ENCODE results near the gene USP53. TPM values are rescaled to one million over a fixed set of nuclear protein-coding genes. Genes with fewer than 3 reads are reported as not detected.

The USP53 gene
- polyA plus RNA-seq, 1 of the 3 experiments (the other 2 are of a cell fraction), result 8.1 TPM

- TF ChIP-seq NFIC (IDR thresholded peaks at IDR 0.05; ENCODE audit: borderline replicate concordance) (peak; percentile 20; the same call in 1 of the 2 replicates), RAD21 (IDR thresholded peaks at IDR 0.05; ENCODE audit: low read length) (no peak), NRF1 (IDR thresholded peaks at IDR 0.05; ENCODE audit: low read depth, low read length) (no peak), FOSL2 (IDR thresholded peaks at IDR 0.05; ENCODE audit: borderline replicate concordance, low read depth) (0 out of 2 replicates have a peak, but pooled peaks have one; percentile 34), USF1 (IDR thresholded peaks at IDR 0.05; ENCODE audit: borderline replicate concordance, low read depth) (no peak), TAF1 (IDR thresholded peaks at IDR 0.05; ENCODE audit: borderline replicate concordance, low read depth, low read length) (no peak), GATA2 (CRISPR knock-in tag; IDR thresholded peaks at IDR 0.05) (no peak), POLR2AphosphoS5 (IDR thresholded peaks at IDR 0.05; ENCODE audit: low read depth, low read length) (peak; percentile 42; the same call in 1 of the 2 replicates), FOXJ3 (CRISPR knock-in tag; IDR thresholded peaks at IDR 0.05) (no peak), RCOR1 (IDR thresholded peaks at IDR 0.05; ENCODE audit: low read length) (no peak), GABPA (IDR thresholded peaks at IDR 0.05; ENCODE audit: low read depth) (no peak), CTCF (IDR thresholded peaks at IDR 0.05) (no peak), TEAD4 (IDR thresholded peaks at IDR 0.05; ENCODE audit: borderline replicate concordance, insufficient read depth) (peak; percentile 57; the same call in 1 of the 2 replicates), EZH2phosphoT487 (IDR thresholded peaks at IDR 0.05; ENCODE audit: borderline replicate concordance, low read depth) (no peak), ELF1 (IDR thresholded peaks at IDR 0.05) (no peak), USF2 (IDR thresholded peaks at IDR 0.05; ENCODE audit: borderline replicate concordance, low read depth, low read length) (no peak), SMC3 (IDR thresholded peaks at IDR 0.05; ENCODE audit: low read depth, low read length) (no peak), YY1 (IDR thresholded peaks at IDR 0.05; ENCODE audit: low read depth) (no peak), PBX3 (IDR thresholded peaks at IDR 0.05) (peak; percentile 67), ZBTB33 (IDR thresholded peaks at IDR 0.05; ENCODE audit: borderline replicate concordance, low read depth) (no peak), FOXM1 (IDR thresholded peaks at IDR 0.05; ENCODE audit: low read depth) (no peak), SIN3A (IDR thresholded peaks at IDR 0.05; ENCODE audit: borderline replicate concordance, low read depth, low read length) (no peak), MAX (IDR thresholded peaks at IDR 0.05; ENCODE audit: low read depth) (peak; percentile 44)
Measured at GRCh38 chr4:119207051-119207450, 5.5 kb upstream of the USP53 start (continued).

Measured in SK-N-SH (cell line).